Thyroid gland (tissue), 4 donors: ENCODE measurements around the gene ADCY3.

Experiments used
- CTCF ChIP-seq, 6 experiments: fragments of 200-600 bp in 3 of 6; fragments of 450-650 bp in 3 of 6; sonication (generic) in 3 of 6; IDR thresholded peaks; one replicate each; pipeline ENCODE4 v1.5.1; 2016 to 2019; ENCODE audit warnings: antibody characterized with exemption in 6 of 6, mild to moderate bottlenecking in 2 of 6, inconsistent platforms in 1 of 6, moderate library complexity in 1 of 6
- POLR2A ChIP-seq, 2 donors: fragments of 450-650 bp; IDR thresholded peaks; one replicate each; pipeline ENCODE4 v1.6.1; 2017; ENCODE audit warnings: antibody characterized with exemption in 2 of 2, mild to moderate bottlenecking in 2 of 2, moderate library complexity in 1 of 2

- TF ChIP-seq CTCF (IDR thresholded peaks at IDR 0.05) (no peak), POLR2A (IDR thresholded peaks at IDR 0.05) (no peak)
Measured at GRCh38 chr2:24822049-24822706, 97.9 kb downstream of the ADCY3 start.
